ENCODE data around the gene UPK3BL2. TPM values are rescaled to one million over a fixed set of nuclear protein-coding genes. Genes with fewer than 3 reads are reported as not detected.
"Not testable (repeated sequence)": the region's sequence is repeated elsewhere in the genome, so short reads cannot be mapped to it uniquely, and the experiment has no call there.

Gene UPK3BL2
- total RNA-seq, 2 donors from 2014 or later: 10.8 to 14.7 TPM

- H3K27me3 ChIP-seq (replicated peaks; ENCODE audit: insufficient read depth); H3K4me1 ChIP-seq (ENCODE audit: control insufficient read depth in 1 of 2, low read depth in 2 of 2); DNase-seq (ENCODE audit: low spot score); ATAC-seq (ENCODE audit: insufficient number of reproducible peaks, low FRiP score, low read depth); H3K27ac ChIP-seq; H3K36me3 ChIP-seq; H3K9me3 ChIP-seq; H3K4me3 ChIP-seq: not testable (repeated sequence)
These were observed 32.9 kb downstream of the UPK3BL2 start for GRCh38 chr7:102510575-102510974.

DNA sequence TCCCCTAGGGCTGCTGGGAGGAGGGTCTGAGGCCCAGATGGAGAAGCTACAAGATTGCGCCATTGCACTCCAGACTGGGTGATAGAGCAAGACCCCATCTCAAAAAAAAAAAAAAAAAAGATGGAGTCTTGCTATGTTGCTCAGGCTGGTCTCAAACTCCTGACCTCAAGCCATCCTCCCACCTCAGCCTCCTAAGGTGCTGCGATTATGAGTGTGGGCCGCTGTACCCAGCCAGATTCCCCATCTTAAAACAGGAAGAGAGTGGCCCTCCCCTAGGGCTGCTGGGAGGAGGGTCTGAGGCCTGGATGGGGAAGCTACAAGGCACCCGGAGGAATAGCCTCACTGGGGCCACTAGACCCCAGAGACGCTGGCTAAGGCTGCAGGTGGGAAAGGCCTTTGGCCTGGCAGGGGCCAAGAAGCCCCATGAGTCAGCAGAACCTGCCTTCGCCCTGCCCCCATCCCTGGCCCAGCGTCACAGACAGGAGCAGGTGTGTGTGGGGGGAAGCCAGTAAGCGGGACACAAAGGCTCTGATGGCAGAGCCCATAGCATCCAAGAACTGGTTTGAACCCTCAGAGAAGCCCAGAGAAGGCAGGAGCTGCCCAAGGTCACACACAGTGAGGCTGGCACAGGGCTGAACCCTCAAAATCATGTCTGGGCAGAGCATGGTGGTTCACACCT lies 35.9 kb downstream of the UPK3BL2 start:
- not testable (repeated sequence) for H3K4me3 ChIP-seq; H3K27me3 ChIP-seq (replicated peaks; ENCODE audit: insufficient read depth); DNase-seq (ENCODE audit: low spot score); H3K36me3 ChIP-seq; H3K27ac ChIP-seq; H3K9me3 ChIP-seq; ATAC-seq (ENCODE audit: insufficient number of reproducible peaks, low FRiP score, low read depth); H3K4me1 ChIP-seq (ENCODE audit: control insufficient read depth in 1 of 2, low read depth in 2 of 2)

- not testable (repeated sequence) for H3K9me3 ChIP-seq; H3K4me1 ChIP-seq (ENCODE audit: control insufficient read depth in 1 of 2, low read depth in 2 of 2); H3K36me3 ChIP-seq; H3K27me3 ChIP-seq (replicated peaks; ENCODE audit: insufficient read depth); H3K4me3 ChIP-seq; DNase-seq (ENCODE audit: low spot score)
- peak; percentile 89 for ATAC-seq (ENCODE audit: insufficient number of reproducible peaks, low FRiP score, low read depth)
- H3K27ac ChIP-seq: peak overlapping the region; percentile 51 to 52
These were observed 38.0 kb downstream of the UPK3BL2 start for GRCh38 chr7:102505298-102506185.

GRCh38 chr7:102503141-102503540 lies 40.4 kb downstream of the UPK3BL2 start:
- H3K27me3 ChIP-seq (replicated peaks; ENCODE audit: insufficient read depth); H3K4me1 ChIP-seq (ENCODE audit: control insufficient read depth in 1 of 2, low read depth in 2 of 2); H3K27ac ChIP-seq; H3K4me3 ChIP-seq; H3K9me3 ChIP-seq; DNase-seq (ENCODE audit: low spot score); H3K36me3 ChIP-seq; ATAC-seq (ENCODE audit: insufficient number of reproducible peaks, low FRiP score, low read depth): not testable (repeated sequence)

GRCh38 chr7:102498321-102498720 lies 45.2 kb downstream of the UPK3BL2 start:
- H3K36me3 ChIP-seq; H3K9me3 ChIP-seq; DNase-seq (ENCODE audit: low spot score); ATAC-seq (ENCODE audit: insufficient number of reproducible peaks, low FRiP score, low read depth); H3K27me3 ChIP-seq (replicated peaks; ENCODE audit: insufficient read depth); H3K4me3 ChIP-seq; H3K4me1 ChIP-seq (ENCODE audit: control insufficient read depth in 1 of 2, low read depth in 2 of 2); H3K27ac ChIP-seq: not testable (repeated sequence)

- not testable (repeated sequence) for ATAC-seq (ENCODE audit: insufficient number of reproducible peaks, low FRiP score, low read depth); H3K9me3 ChIP-seq; H3K4me1 ChIP-seq (ENCODE audit: control insufficient read depth in 1 of 2, low read depth in 2 of 2); H3K36me3 ChIP-seq; H3K4me3 ChIP-seq; H3K27ac ChIP-seq; H3K27me3 ChIP-seq (replicated peaks; ENCODE audit: insufficient read depth); DNase-seq (ENCODE audit: low spot score)
These were observed 46.2 kb downstream of the UPK3BL2 start for GRCh38 chr7:102497308-102497707.

DNA sequence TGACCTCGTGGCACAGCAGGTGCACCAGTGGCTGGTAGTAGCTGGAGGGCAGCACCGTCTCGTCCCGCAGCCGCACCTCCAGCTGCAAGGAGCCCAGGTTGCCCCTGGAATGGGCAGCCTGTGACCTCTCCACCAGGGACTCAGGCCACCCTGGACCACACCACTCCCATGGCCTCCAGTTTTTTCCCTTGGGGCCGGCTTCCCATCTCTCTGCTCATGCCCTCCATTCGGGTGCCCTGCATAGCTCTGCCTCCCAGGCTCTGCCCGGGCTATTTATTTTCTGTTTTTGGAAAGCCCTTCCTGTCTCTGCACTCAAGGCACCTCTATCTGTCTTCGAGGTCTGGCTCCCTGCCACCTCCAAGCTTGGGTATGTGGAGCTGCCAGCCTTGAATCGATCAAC lies 46.6 kb downstream of the UPK3BL2 start:
- not testable (repeated sequence) for H3K36me3 ChIP-seq; H3K4me1 ChIP-seq (ENCODE audit: control insufficient read depth in 1 of 2, low read depth in 2 of 2); H3K9me3 ChIP-seq; ATAC-seq (ENCODE audit: insufficient number of reproducible peaks, low FRiP score, low read depth); H3K4me3 ChIP-seq; DNase-seq (ENCODE audit: low spot score); H3K27me3 ChIP-seq (replicated peaks; ENCODE audit: insufficient read depth); H3K27ac ChIP-seq

DNA sequence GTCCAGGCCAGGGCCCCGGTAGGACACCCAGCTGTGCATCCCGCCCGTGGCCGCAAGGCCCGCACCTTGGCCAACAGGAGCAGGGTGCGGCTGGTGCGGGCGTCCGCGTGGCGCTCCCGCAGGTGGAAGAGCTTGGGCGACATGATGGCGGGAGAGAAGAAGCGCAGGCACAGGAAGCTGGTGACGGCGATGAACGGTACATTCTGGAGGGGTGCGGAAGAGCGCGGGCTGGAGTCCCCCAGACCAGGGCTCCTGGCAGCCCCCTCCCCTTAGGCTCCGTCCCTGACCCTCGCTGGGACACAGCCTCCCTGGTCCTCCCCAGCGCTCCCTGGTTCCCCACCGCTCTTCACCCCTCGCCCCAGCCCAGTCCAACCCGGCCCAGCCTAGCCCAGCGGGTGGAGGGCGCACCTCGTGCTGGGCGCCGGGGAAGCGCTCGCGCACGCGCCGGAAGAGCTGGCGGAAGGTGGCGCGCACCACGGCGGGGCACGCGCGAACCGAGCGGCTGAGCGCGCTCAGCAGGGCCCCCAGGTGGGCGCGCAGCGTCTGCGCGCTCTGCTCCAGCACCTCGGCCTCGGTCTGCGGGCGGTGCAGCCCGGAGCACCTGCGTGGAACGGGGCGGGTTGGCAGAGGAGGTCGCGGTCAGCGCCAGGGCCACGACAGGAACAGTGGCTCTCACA lies 48.9 kb downstream of the UPK3BL2 start:
- H3K27me3 ChIP-seq (replicated peaks; ENCODE audit: insufficient read depth); H3K4me3 ChIP-seq; DNase-seq (ENCODE audit: low spot score); H3K4me1 ChIP-seq (ENCODE audit: control insufficient read depth in 1 of 2, low read depth in 2 of 2); H3K9me3 ChIP-seq; ATAC-seq (ENCODE audit: insufficient number of reproducible peaks, low FRiP score, low read depth); H3K27ac ChIP-seq; H3K36me3 ChIP-seq: not testable (repeated sequence)

DNA sequence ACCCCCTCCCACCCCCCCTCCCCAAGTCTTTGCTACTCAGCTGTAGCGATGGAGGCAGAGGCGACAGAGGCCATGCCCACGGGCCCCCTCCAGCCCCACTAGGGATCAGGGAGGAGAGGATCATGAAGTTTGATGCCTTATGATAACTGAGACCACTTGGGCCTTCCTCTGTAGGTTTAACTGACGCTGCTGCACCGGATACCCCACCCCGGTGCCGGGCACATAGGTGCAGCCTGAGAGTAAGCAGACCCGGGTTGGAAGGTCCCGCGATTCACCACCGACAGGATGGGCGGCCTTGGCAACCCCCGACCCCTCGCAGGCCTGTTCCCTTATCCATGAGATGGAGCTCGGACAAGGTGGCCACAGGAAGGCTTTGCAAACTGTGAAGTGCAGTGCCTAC lies 49.5 kb downstream of the UPK3BL2 start:
- not testable (repeated sequence) for H3K27ac ChIP-seq; DNase-seq (ENCODE audit: low spot score); H3K4me3 ChIP-seq; ATAC-seq (ENCODE audit: insufficient number of reproducible peaks, low FRiP score, low read depth); H3K36me3 ChIP-seq; H3K27me3 ChIP-seq (replicated peaks; ENCODE audit: insufficient read depth); H3K9me3 ChIP-seq; H3K4me1 ChIP-seq (ENCODE audit: control insufficient read depth in 1 of 2, low read depth in 2 of 2)

- H3K4me1 ChIP-seq (ENCODE audit: control insufficient read depth in 1 of 2, low read depth in 2 of 2); H3K27ac ChIP-seq; ATAC-seq (ENCODE audit: insufficient number of reproducible peaks, low FRiP score, low read depth); H3K27me3 ChIP-seq (replicated peaks; ENCODE audit: insufficient read depth); H3K9me3 ChIP-seq; DNase-seq (ENCODE audit: low spot score); H3K36me3 ChIP-seq; H3K4me3 ChIP-seq: not testable (repeated sequence)
These were observed 50.1 kb downstream of the UPK3BL2 start for GRCh38 chr7:102493220-102493935.

GRCh38 chr7:102490529-102491075 lies 52.9 kb downstream of the UPK3BL2 start:
- ATAC-seq (ENCODE audit: insufficient number of reproducible peaks, low FRiP score, low read depth); H3K27me3 ChIP-seq (replicated peaks; ENCODE audit: insufficient read depth); DNase-seq (ENCODE audit: low spot score); H3K27ac ChIP-seq; H3K36me3 ChIP-seq; H3K9me3 ChIP-seq; H3K4me3 ChIP-seq; H3K4me1 ChIP-seq (ENCODE audit: control insufficient read depth in 1 of 2, low read depth in 2 of 2): not testable (repeated sequence)
